Measurements from ENCODE around the gene NRG2.

The NRG2 gene

GRCh38 chr5:140040358-140040757 is 2.7 kb downstream of the NRG2 start:
- DNase-seq: no peak

- DNase-seq: no peak
These were observed 3.5 kb downstream of the NRG2 start for GRCh38 chr5:140039561-140039960.

GRCh38 chr5:140038373-140038957 is 4.6 kb downstream of the NRG2 start:
- no peak for DNase-seq

GRCh38 chr5:140037012-140037411 is 6.1 kb downstream of the NRG2 start:
- DNase-seq: no peak

- DNase-seq: no peak
These were observed 7.2 kb downstream of the NRG2 start for GRCh38 chr5:140035881-140036280.

GRCh38 chr5:140033037-140033760 is 9.9 kb downstream of the NRG2 start:
- DNase-seq: no peak

- no peak for DNase-seq
These were observed 10.8 kb downstream of the NRG2 start for GRCh38 chr5:140032296-140032695.

GRCh38 chr5:140027807-140028206 is 15.3 kb downstream of the NRG2 start:
- no peak for DNase-seq

GRCh38 chr5:140025736-140026135 is 17.4 kb downstream of the NRG2 start:
- no peak for DNase-seq

GRCh38 chr5:140024928-140025327 is 18.2 kb downstream of the NRG2 start:
- no peak for DNase-seq

GRCh38 chr5:140023611-140024191 is 19.4 kb downstream of the NRG2 start:
- no peak for DNase-seq

GRCh38 chr5:140020601-140021177 is 22.4 kb downstream of the NRG2 start:
- DNase-seq: no peak

- DNase-seq: no peak
These were observed 24.0 kb downstream of the NRG2 start for GRCh38 chr5:140018920-140019644.

- DNase-seq: no peak
These were observed 24.6 kb downstream of the NRG2 start for GRCh38 chr5:140018517-140018916.

GRCh38 chr5:140018096-140018481 is 25.0 kb downstream of the NRG2 start:
- no peak for DNase-seq

GRCh38 chr5:140017397-140018095 is 25.6 kb downstream of the NRG2 start:
- no peak for DNase-seq

GRCh38 chr5:140015706-140016105 is 27.4 kb downstream of the NRG2 start:
- no peak for DNase-seq

- DNase-seq: no peak
These were observed 28.3 kb downstream of the NRG2 start for GRCh38 chr5:140014751-140015150.

- no peak for DNase-seq
These were observed 29.6 kb downstream of the NRG2 start for GRCh38 chr5:140013536-140013935.

GRCh38 chr5:140012443-140012842 is 30.7 kb downstream of the NRG2 start:
- DNase-seq: no peak

- DNase-seq: no peak
These were observed 31.7 kb downstream of the NRG2 start for GRCh38 chr5:140011297-140011802.

GRCh38 chr5:140010798-140011197 is 32.3 kb downstream of the NRG2 start:
- DNase-seq: no peak

GRCh38 chr5:140007311-140007710 is 35.8 kb downstream of the NRG2 start:
- DNase-seq: no peak
